Suprapubic skin (tissue), 4 donors: ENCODE results near the gene TMEM130.
"Not testable (repeated sequence)": the region's sequence is repeated elsewhere in the genome, so short reads cannot be mapped to it uniquely, and the experiment has no call there.

Source experiments
- POLR2A ChIP-seq, 2 donors: fragments of 450-650 bp; IDR thresholded peaks; one replicate each; pipeline ENCODE4 v1.6.1; 2017; ENCODE audit warnings: antibody characterized with exemption in 2 of 2, mild to moderate bottlenecking in 2 of 2, moderate library complexity in 2 of 2
- POLR2AphosphoS5 ChIP-seq, 3 donors: sonication (generic); formaldehyde crosslinking; IDR thresholded peaks; one replicate each; pipeline ENCODE4 v1.6.1; 2017; ENCODE audit warnings: antibody characterized with exemption in 3 of 3

GRCh38 chr7:98873610-98874009, 3.8 kb upstream of the TMEM130 start:
- TF ChIP-seq POLR2A, POLR2AphosphoS5 (IDR thresholded peaks at IDR 0.05): not testable (repeated sequence)
